H1 (cell line): Measurements from ENCODE around the gene ZMAT5. TPM values are rescaled to one million over a fixed set of nuclear protein-coding genes. Genes with fewer than 3 reads are reported as not detected.

Experiments used
- CTCF ChIA-PET: fragments of 300-600 bp; sonication (Branson Sonifier 250); formaldehyde crosslinking; loops from one replicate; lab custom pipeline; 2021; ENCODE audit not compliant: partially characterized antibody; lab: Charles Lee
- POLR2A ChIA-PET: fragments of 300-600 bp; sonication (Branson Sonifier 250); formaldehyde crosslinking; loops from one replicate; lab custom pipeline; 2021; ENCODE audit warnings: inconsistent platforms; ENCODE audit not compliant: partially characterized antibody; lab: Charles Lee
- DNase-seq, 2 experiments: peaks; one replicate each; pipeline versions ENCODE4 v3.0.0 to v3.0.0-alpha.2; 2010 to 2022; ENCODE audit warnings: low spot score in 2 of 2, low read depth in 1 of 2, mixed read lengths in 1 of 2
- FAIRE-seq: peaks from 2 replicates; lab custom pipeline; 2011; peaks lifted over from hg19 to GRCh38; lab: Jason Lieb, UNC
- H2AFZ ChIP-seq: 2 replicates; pipeline ENCODE4 v1.8.1; 2012; ENCODE audit warnings: low read length, inconsistent platforms
- H2AK5ac ChIP-seq: 2 replicates; pipeline ENCODE4 v1.6.1; 2013; ENCODE audit warnings: low read depth, low read length
- H2BK120ac ChIP-seq: replicated peaks from 2 replicates; pipeline ENCODE3; 2013; ENCODE audit warnings: low read depth, low read length, inconsistent platforms
- H2BK12ac ChIP-seq: 2 replicates; pipeline ENCODE4 v1.6.1; 2013; ENCODE audit warnings: low read depth, low read length
- H2BK15ac ChIP-seq: 2 replicates; pipeline ENCODE4 v1.6.1; 2013; ENCODE audit warnings: low read length
- H2BK20ac ChIP-seq: 2 replicates; pipeline ENCODE4 v1.6.1; 2013; ENCODE audit warnings: low read length
- H2BK5ac ChIP-seq: 2 replicates; pipeline ENCODE4 v1.6.1; 2013; ENCODE audit warnings: low read depth, low read length
- H3K14ac ChIP-seq: 2 replicates; pipeline ENCODE4 v1.6.1; 2013; ENCODE audit warnings: inconsistent platforms; ENCODE audit not compliant: insufficient read length
- H3K18ac ChIP-seq: 2 replicates; pipeline ENCODE4 v1.6.1; 2013; ENCODE audit warnings: low read length; ENCODE audit errors: extremely low read depth
- H3K23ac ChIP-seq: 2 replicates; pipeline ENCODE4 v1.6.1; 2013; ENCODE audit warnings: inconsistent platforms; ENCODE audit not compliant: insufficient read length
- H3K23me2 ChIP-seq: 2 replicates; pipeline ENCODE4 v1.6.1; 2013; ENCODE audit warnings: low read depth, low read length
- H3K27ac ChIP-seq: 2 replicates; pipeline ENCODE4 v1.6.1; 2011; ENCODE audit warnings: low read depth, low read length, inconsistent platforms
- H3K27me3 ChIP-seq, 4 experiments: replicated peaks in 1 of 4; 1 replicate in 1 of 4; 2 replicates in 3 of 4; pipeline versions ENCODE4 v1.6.1 to v1.8.1; 2011 to 2013; ENCODE audit warnings: low read length in 3 of 4, mild to moderate bottlenecking in 3 of 4, inconsistent platforms in 2 of 4, mixed read lengths in 2 of 4, moderate library complexity in 1 of 4; ENCODE audit not compliant: control insufficient read depth in 3 of 4, insufficient read depth in 3 of 4; ENCODE audit errors: extremely low read depth in 1 of 4
- H3K36me3 ChIP-seq, 4 experiments: 2 replicates each; pipeline versions ENCODE4 v1.6.1 to v1.8.1; 2011 to 2013; ENCODE audit warnings: mild to moderate bottlenecking in 4 of 4, low read length in 3 of 4, moderate library complexity in 2 of 4, control low read depth in 1 of 4, inconsistent platforms in 1 of 4; ENCODE audit not compliant: insufficient read depth in 4 of 4, control insufficient read depth in 2 of 4
- H3K4ac ChIP-seq: replicated peaks from 2 replicates; pipeline ENCODE3; 2013; ENCODE audit warnings: low read length, low read depth, mixed read lengths, inconsistent platforms; ENCODE audit not compliant: insufficient read length
- H3K4me1 ChIP-seq, 4 experiments: replicated peaks in 1 of 4; 1 replicate in 1 of 4; 2 replicates in 3 of 4; pipeline versions ENCODE4 v1.6.1 to v1.8.1; 2011 to 2013; ENCODE audit warnings: low read length in 3 of 4, inconsistent platforms in 2 of 4, mixed read lengths in 1 of 4; ENCODE audit not compliant: insufficient read depth in 4 of 4, control insufficient read depth in 3 of 4
- H3K4me2 ChIP-seq, 2 experiments: 2 replicates each; pipeline versions ENCODE4 v1.6.1 to v1.8.1; 2011 to 2013; ENCODE audit warnings: low read depth in 2 of 2, low read length in 2 of 2, control low read depth in 1 of 2, inconsistent platforms in 1 of 2, mild to moderate bottlenecking in 1 of 2; ENCODE audit not compliant: insufficient read depth in 1 of 2
- H3K4me3 ChIP-seq, 4 experiments: fragments of 200-600, 300-600 bp in 1 of 4; sonication (generic), shearing (Covaris generic), sonication (Bioruptor Twin) in 1 of 4; 2 replicates each; pipeline versions ENCODE4 v1.5.1 to v1.8.1; 2011 to 2016; ENCODE audit warnings: low read length in 4 of 4, low read depth in 3 of 4, control low read depth in 2 of 4, inconsistent platforms in 2 of 4, mild to moderate bottlenecking in 2 of 4, mixed read lengths in 1 of 4, moderate library complexity in 1 of 4; ENCODE audit not compliant: insufficient read depth in 2 of 4; ENCODE audit errors: extremely low read depth in 1 of 4
- H3K56ac ChIP-seq: replicated peaks from 2 replicates; pipeline ENCODE3; 2013; ENCODE audit warnings: low read depth, mild to moderate bottlenecking, mixed read lengths, low read length, inconsistent platforms; ENCODE audit not compliant: insufficient read length
- H3K79me1 ChIP-seq: 2 replicates; pipeline ENCODE4 v1.6.1; 2013; ENCODE audit warnings: low read depth, low read length, control low read depth
- H3K79me2 ChIP-seq, 2 experiments: 2 replicates each; pipeline versions ENCODE4 v1.6.1 to v1.8.1; 2012 to 2013; ENCODE audit warnings: low read length in 2 of 2, mild to moderate bottlenecking in 2 of 2, inconsistent platforms in 1 of 2; ENCODE audit not compliant: insufficient read depth in 2 of 2, control insufficient read depth in 1 of 2
- H3K9ac ChIP-seq, 4 experiments: replicated peaks in 1 of 4; 1 replicate in 1 of 4; 2 replicates in 3 of 4; pipeline versions ENCODE4 v1.6.1 to v1.8.1; 2011 to 2013; ENCODE audit warnings: low read depth in 3 of 4, low read length in 3 of 4, control low read depth in 2 of 4, mild to moderate bottlenecking in 2 of 4, moderate library complexity in 2 of 4, inconsistent platforms in 1 of 4; ENCODE audit errors: extremely low read depth in 1 of 4
- H3K9me3 ChIP-seq, 2 experiments: 2 replicates each; pipeline versions ENCODE4 v1.6.1 to v1.8.1; 2012 to 2013; ENCODE audit warnings: mild to moderate bottlenecking in 2 of 2, moderate library complexity in 2 of 2, control low read depth in 1 of 2, inconsistent platforms in 1 of 2, low read depth in 1 of 2, low read length in 1 of 2, mixed read lengths in 1 of 2; ENCODE audit not compliant: insufficient read depth in 2 of 2
- H4K20me1 ChIP-seq, 2 experiments: replicated peaks in 1 of 2; 2 replicates each; pipeline versions ENCODE3 to v1.8.1; 2011 to 2013; ENCODE audit warnings: inconsistent platforms in 2 of 2, low read length in 2 of 2, mild to moderate bottlenecking in 1 of 2; ENCODE audit not compliant: insufficient read depth in 2 of 2, control insufficient read depth in 1 of 2
- H4K5ac ChIP-seq: 2 replicates; pipeline ENCODE4 v1.6.1; 2013; ENCODE audit warnings: low read length, low read depth, mixed read lengths, inconsistent platforms; ENCODE audit not compliant: insufficient read length
- H4K8ac ChIP-seq: 2 replicates; pipeline ENCODE4 v1.8.0; 2013; ENCODE audit warnings: mild to moderate bottlenecking, moderate library complexity, low read length, inconsistent platforms; ENCODE audit not compliant: insufficient read depth; ENCODE audit errors: extremely low read depth
- H4K91ac ChIP-seq: replicated peaks from 2 replicates; pipeline ENCODE3; 2013; ENCODE audit warnings: low read length, mixed read lengths, inconsistent platforms; ENCODE audit not compliant: insufficient read length
- CBX5 ChIP-seq: fragments of 300-800, 300-1000 bp; sonication (generic); IDR thresholded peaks from 2 replicates; pipeline ENCODE4 v1.7.1; 2016; ENCODE audit warnings: antibody characterized with exemption, low read length, low read depth
- EGR1 ChIP-seq: IDR thresholded peaks from 2 replicates; pipeline ENCODE4 v1.6.1; 2011; ENCODE audit warnings: low read depth, low read length, borderline replicate concordance
- KDM4A ChIP-seq: IDR thresholded peaks from one replicate; pipeline ENCODE4 v1.7.1; 2012; ENCODE audit warnings: low read depth, mild to moderate bottlenecking, moderate library complexity, low read length, inconsistent platforms; ENCODE audit not compliant: severe bottlenecking
- MAFK ChIP-seq: IDR thresholded peaks from 2 replicates; pipeline ENCODE4 v1.6.1; 2012; ENCODE audit warnings: low read depth, mild to moderate bottlenecking, improper control_type of control experiment, low read length
- NRF1 ChIP-seq: IDR thresholded peaks from 2 replicates; pipeline ENCODE4 v1.6.1; 2011; ENCODE audit warnings: mild to moderate bottlenecking, low read depth, low read length, improper control_type of control experiment
- TAF7 ChIP-seq: optimal IDR thresholded peaks from 2 replicates; pipeline ENCODE3; 2011; ENCODE audit warnings: low read depth, mild to moderate bottlenecking, inconsistent platforms, low read length, moderate library complexity, borderline replicate concordance
- WGBS, 2 experiments: shearing (Covaris generic) in 1 of 2; methylation state at CpG; one replicate each; pipeline versions ENCODE4 v1.1.6 to v1.1.7; 2013 to 2015; ENCODE audit warnings: low lambda C conversion rate in 2 of 2, mixed read lengths in 2 of 2, inconsistent platforms in 1 of 2, low coverage in 1 of 2, missing lambda C conversion rate in 1 of 2; ENCODE audit not compliant: insufficient replicate concordance in 2 of 2, insufficient coverage in 1 of 2, insufficient read length in 1 of 2; ENCODE audit errors: extremely low coverage in 1 of 2, missing lambda C conversion rate in 1 of 2; 5-methylcytosine and 5-hydroxymethylcytosine counted together
- polyA plus RNA-seq, 7 experiments: library from polyadenylated mRNA; depleted of rRNA in 3 of 7; stranded (reverse) in 5 of 7; unstranded in 2 of 7; fragments of >200 nt in 5 of 7; fragments of 200-250 nt in 2 of 7; gene quantifications; 1 replicate in 5 of 7; 2 replicates in 1 of 7; 4 replicates in 1 of 7; pipeline versions ENCODE4 v1.2.1 to v1.2.3, GENCODE V29; 2011 to 2013; ENCODE audit warnings: missing spikeins in 2 of 7, mixed read lengths in 2 of 7
- total RNA-seq: library from RNA; stranded (reverse); fragmentation: NEBNext Ultra II Directional; extraction: Animal tissue kit (Norgen Biotek cat#: 25700); gene quantifications from 2 replicates; pipeline ENCODE4 v1.2.1, GENCODE V29; 2021
- TF ChIP-seq, protein P1 (sequence below), 3 experiments: IDR thresholded peaks; 1 replicate in 2 of 3; 2 replicates in 1 of 3; pipeline versions ENCODE4 v1.5.1 to v1.6.1; 2011; ENCODE audit warnings: low read length in 3 of 3, mild to moderate bottlenecking in 3 of 3, inconsistent platforms in 2 of 3, low read depth in 1 of 3, moderate library complexity in 1 of 3; ENCODE audit not compliant: insufficient read depth in 1 of 3; ENCODE audit errors: control extremely low read depth in 1 of 3
- TF ChIP-seq, protein P2 (sequence below): IDR thresholded peaks from 2 replicates; pipeline ENCODE4 v1.6.1; 2012; ENCODE audit warnings: inconsistent platforms
- TF ChIP-seq, protein P3 (sequence below): IDR thresholded peaks from 2 replicates; pipeline ENCODE4 v1.6.1; 2012; ENCODE audit warnings: inconsistent platforms

The ZMAT5 gene
- total and polyA plus RNA-seq, 2 of the 8 experiments (the other 6 are each of a cell fraction or from before 2014, with no cell fraction given) = 14.0 to 38.3 TPM

DNA sequence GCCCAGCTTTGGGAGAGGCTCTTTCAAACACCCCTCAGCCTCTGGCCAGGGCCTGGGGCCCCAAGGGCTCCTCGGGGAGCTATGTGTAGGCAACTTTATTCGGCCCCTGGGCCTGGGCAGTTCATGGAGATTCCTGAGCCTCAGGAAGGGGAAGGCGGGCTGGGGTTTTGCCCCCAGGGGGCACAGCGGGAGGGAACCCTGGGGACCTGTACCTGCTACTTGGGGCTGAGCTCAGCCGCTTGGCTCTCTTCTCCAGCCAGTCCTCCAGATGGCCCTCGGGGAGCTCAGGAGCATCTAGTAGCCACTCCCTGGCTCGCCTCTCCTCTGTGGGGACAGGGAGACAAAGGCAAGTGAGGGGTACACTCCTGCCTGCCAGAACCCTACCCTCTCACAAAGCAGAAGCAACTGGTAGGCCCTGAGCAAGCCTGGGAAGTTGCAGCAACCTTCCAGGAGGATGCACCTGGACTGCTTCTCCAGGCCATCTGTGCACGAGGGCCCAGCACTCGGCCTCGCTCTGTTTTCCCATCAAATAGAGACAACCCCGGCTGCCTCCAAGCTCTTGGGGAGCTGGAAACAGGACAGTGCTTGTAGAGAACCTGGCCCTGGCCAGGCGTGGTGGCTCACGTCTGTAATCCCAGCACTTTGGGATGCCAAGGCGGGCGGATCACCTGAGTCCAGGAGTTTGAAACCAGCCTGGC lies 28.5 kb downstream of the ZMAT5 start:
- DNase-seq (no peak), FAIRE-seq (no peak)
- Histone ChIP-seq H3K4me3 (no peak overlapping the region), H2BK20ac (no peak overlapping the region), H3K56ac (no peak overlapping the region), H3K79me1 (no peaks in the 10 kb centered on the region; the same call in 1 of the 2 replicates), H3K14ac (no peak overlapping the region), H2BK5ac (no peak overlapping the region), H3K9me3 (no peaks in the 10 kb centered on the region), H3K27me3 (no peaks in the 10 kb centered on the region), H4K20me1 (no peaks in the 10 kb centered on the region), H3K79me2 (no peaks in the 10 kb centered on the region), H2BK12ac (no peak overlapping the region), H4K8ac (no peak overlapping the region; the same call in 1 of the 2 replicates), H3K23ac (no peak overlapping the region), H2BK15ac (no peak overlapping the region), H4K5ac (no peak overlapping the region), H3K4me1 (peaks cover 0 to 12% (median 7%) of the 10 kb centered on the region in 4 experiments; a peak in 6 of 7 replicates), H2AFZ (no peak overlapping the region), H4K91ac (no peak overlapping the region), H3K23me2 (no peaks in the 10 kb centered on the region), H3K36me3 (no peaks in the 10 kb centered on the region), H3K18ac (no peak overlapping the region), H3K4me2 (no peak overlapping the region), H3K27ac (no peak overlapping the region), H2AK5ac (no peak overlapping the region), H2BK120ac (no peak overlapping the region), H3K4ac (no peak overlapping the region), H3K9ac (no peak overlapping the region)
- ChIA-PET POLR2A (interaction anchor here (0.9 to 1.8 kb wide), 3 partner anchors 9 to 30 kb away, joined by 3 to 5 read pairs (median 4); no protein-coding TSS in a partner anchor), CTCF (interaction anchor here (0.5 to 2.0 kb wide), 10 partner anchors 15 to 294 kb away, joined by 3 to 6 read pairs (median 4); no protein-coding TSS in a partner anchor)
- WGBS, 2 experiments = 94% methylated on average over 15 of the region's 15 CpGs; no CpG with 5 or more reads in 1 of the 2 experiments
- no peak for TF ChIP-seq KDM4A
- no peak for TF ChIP-seq TAF7
- no peak for TF ChIP-seq CBX5
- TF ChIP-seq EGR1 = no peak
- no peak for TF ChIP-seq NRF1
- no peak for TF ChIP-seq MAFK
- TF ChIP-seq, protein P1, sequence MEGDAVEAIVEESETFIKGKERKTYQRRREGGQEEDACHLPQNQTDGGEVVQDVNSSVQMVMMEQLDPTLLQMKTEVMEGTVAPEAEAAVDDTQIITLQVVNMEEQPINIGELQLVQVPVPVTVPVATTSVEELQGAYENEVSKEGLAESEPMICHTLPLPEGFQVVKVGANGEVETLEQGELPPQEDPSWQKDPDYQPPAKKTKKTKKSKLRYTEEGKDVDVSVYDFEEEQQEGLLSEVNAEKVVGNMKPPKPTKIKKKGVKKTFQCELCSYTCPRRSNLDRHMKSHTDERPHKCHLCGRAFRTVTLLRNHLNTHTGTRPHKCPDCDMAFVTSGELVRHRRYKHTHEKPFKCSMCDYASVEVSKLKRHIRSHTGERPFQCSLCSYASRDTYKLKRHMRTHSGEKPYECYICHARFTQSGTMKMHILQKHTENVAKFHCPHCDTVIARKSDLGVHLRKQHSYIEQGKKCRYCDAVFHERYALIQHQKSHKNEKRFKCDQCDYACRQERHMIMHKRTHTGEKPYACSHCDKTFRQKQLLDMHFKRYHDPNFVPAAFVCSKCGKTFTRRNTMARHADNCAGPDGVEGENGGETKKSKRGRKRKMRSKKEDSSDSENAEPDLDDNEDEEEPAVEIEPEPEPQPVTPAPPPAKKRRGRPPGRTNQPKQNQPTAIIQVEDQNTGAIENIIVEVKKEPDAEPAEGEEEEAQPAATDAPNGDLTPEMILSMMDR (IDR thresholded peaks at IDR 0.05; ENCODE audit: control extremely low read depth in 1 of 3, insufficient read depth in 1 of 3, low read depth in 1 of 3, low read length in 3 of 3) = no peak
- TF ChIP-seq, protein P2, sequence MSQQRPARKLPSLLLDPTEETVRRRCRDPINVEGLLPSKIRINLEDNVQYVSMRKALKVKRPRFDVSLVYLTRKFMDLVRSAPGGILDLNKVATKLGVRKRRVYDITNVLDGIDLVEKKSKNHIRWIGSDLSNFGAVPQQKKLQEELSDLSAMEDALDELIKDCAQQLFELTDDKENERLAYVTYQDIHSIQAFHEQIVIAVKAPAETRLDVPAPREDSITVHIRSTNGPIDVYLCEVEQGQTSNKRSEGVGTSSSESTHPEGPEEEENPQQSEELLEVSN = no peak
- TF ChIP-seq, protein P3, sequence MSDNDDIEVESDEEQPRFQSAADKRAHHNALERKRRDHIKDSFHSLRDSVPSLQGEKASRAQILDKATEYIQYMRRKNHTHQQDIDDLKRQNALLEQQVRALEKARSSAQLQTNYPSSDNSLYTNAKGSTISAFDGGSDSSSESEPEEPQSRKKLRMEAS = no peak
